GM18508 (cell line): Measurements from ENCODE around the gene MRPL55.

Experiments used
- ATAC-seq: cut with Tn5 transposase; IDR thresholded peaks from one replicate; pipeline ENCODE4 v1.9.1; 2021; ENCODE audit warnings: moderate number of reproducible peaks; ENCODE audit not compliant: insufficient read depth, unreplicated experiment

Gene MRPL55

DNA sequence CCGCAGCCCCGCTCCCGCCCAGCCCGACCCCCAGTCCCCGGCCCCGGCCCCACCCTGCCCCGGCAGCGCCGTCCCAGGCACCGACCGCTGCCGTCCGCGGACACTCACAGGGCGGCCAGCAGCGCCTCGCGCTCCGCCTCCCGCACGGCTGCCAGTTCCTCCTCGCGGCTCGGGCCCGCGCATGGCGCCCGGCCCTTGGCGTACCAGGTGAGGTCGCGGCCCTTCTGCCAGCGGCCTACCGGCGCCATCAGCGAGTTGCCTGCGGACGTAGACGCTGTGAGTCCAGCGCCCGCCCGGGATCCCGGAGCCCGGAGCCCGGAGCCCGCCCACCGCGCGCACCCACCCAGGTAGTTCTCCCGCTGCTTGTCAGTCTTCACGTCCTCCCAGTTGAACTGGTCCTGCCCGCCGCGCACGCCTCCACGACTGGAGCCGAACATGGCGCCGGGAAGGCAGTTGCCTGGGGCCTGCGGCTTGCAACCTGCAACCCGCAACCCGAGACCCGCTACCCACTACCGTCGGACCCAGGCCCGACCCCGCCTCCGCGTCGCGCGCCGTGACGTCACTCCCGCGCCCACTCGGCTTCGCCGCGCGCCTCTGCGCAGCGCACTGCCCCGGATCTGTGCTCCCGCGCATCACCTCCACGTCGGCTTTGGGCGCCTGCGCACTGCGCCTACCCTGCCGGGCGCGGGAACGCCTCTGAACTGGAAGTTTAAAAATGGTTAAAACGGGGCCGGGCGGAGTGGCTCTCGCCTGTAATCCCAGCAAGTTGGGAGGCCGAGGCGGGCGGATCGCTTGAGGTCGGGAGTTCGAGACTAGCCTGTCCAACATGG, 6.1 kb downstream of the MRPL55 start, which contains the start of gene C1orf35:
C1orf35 (minus strand) TSS at position 535 of the 830 bp plus-strand sequence; CDS start at position 437, 98 bp downstream.
- ATAC-seq = peak; percentile 40

- ATAC-seq = no peak
These were observed 6.9 kb downstream of the MRPL55 start for GRCh38 chr1:228101994-228102790.

DNA sequence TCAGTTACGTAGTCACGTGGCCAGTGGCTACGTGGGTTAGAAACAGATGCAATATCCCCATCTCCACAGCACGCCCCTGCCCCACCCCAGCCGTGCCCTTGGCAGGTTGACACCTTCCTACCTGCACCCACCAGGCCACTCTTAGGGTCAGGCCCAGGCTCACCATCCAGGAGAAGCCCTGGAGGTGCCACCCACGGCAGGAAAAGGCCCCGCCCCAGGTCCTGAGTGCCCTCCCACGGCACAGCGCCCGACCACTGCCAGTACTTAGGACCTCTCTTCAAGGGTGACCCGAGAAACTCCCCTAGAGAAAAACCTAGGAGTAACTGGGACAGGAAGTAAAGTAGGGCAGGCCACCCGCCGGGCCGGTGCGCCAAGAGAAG, 7.5 kb downstream of the MRPL55 start:
- no peak for ATAC-seq

- ATAC-seq = no peak
These were observed 8.1 kb downstream of the MRPL55 start for GRCh38 chr1:228100822-228101613.

DNA sequence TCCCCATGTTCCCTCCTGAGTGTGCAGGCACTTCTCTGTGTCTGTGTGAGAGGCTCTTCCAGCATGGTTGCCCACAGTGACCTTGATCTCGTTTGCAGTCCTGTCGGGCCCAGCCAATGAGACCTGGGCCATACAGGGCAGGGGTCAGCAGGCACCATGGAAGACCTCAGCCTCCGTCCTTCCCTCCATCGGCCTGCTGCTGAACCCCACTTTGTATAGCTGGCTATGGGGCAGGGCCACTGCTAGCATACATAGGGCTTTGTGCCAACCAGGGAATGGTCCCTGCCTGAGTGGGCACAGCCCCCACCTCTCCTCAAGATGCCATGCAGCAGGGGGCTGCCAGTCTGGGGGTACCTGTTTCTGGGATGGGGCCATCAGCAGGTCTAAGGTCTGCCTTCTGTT, 9.8 kb downstream of the MRPL55 start:
- no peak for ATAC-seq

GRCh38 chr1:228098323-228098931, 10.7 kb downstream of the MRPL55 start:
- no peak for ATAC-seq

DNA sequence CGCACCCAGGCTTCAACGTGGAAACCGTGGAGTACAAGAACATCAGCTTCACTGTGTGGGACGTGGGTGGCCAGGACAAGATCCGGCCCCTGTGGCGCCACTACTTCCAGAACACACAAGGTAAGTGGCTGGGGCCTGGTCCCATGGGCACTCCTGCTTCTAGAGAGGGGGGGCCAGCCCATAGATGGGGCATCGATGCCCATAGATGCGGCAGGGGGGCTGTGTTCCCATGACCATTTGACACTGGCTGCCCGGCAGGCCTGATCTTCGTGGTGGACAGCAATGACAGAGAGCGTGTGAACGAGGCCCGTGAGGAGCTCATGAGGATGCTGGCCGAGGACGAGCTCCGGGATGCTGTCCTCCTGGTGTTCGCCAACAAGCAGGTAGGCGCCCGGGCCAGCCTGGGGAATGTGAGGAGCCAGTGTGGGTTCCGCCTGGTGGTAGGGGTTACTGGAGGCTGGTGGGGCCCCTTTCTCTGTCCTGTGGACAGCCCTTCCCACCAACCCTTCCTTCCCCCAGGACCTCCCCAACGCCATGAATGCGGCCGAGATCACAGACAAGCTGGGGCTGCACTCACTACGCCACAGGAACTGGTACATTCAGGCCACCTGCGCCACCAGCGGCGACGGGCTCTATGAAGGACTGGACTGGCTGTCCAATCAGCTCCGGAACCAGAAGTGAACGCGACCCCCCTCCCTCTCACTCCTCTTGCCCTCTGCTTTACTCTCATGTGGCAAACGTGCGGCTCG, 11.6 kb downstream of the MRPL55 start:
- ATAC-seq = no peak

GRCh38 chr1:228096416-228097332, 12.4 kb downstream of the MRPL55 start:
- no peak for ATAC-seq

DNA sequence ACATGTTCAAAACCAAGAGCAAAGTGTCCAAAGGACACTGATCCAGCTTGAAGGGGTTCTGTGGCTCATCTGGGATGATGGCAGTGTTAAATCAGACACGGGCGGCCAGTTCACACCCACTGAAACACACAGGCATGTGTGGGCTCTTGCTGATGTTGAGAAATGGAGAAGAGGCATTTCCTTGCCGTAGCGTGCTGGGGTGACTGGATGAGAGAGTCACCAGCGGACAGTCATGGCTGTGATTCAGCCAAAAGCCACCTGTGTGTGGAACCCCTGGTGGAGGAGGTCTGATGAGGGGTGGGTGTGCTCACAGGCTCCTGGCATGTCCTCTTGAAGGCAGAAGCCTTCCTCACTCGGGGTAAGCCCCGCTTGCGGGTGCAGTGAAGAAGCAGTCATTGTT, 13.2 kb downstream of the MRPL55 start:
- ATAC-seq = no peak

DNA sequence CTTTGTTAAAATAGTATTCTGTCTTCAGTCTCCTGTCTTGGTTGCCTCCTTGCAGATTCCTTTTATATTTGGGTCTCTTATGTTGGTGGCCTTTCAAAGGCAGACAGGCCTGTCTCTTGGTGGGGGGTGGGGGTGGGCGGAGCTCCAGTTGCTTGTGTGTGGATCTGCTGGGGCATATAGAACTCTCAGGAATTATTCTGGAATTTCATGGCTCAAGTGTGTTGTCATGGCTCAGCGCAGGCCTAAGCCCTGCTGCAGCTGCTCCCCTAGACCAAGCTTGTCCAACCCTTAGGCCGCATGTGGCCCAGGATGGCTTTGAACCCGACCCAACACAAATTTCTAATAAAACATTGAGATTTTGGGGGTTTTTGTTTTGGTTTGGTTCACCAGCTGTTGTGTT, 13.9 kb downstream of the MRPL55 start:
- no peak for ATAC-seq

- ATAC-seq = no peak
These were observed 14.6 kb downstream of the MRPL55 start for GRCh38 chr1:228094432-228095016.

- ATAC-seq = no peak
These were observed 15.8 kb downstream of the MRPL55 start for GRCh38 chr1:228093050-228093906.

- no peak for ATAC-seq
These were observed 16.6 kb downstream of the MRPL55 start for GRCh38 chr1:228092342-228093049.

DNA sequence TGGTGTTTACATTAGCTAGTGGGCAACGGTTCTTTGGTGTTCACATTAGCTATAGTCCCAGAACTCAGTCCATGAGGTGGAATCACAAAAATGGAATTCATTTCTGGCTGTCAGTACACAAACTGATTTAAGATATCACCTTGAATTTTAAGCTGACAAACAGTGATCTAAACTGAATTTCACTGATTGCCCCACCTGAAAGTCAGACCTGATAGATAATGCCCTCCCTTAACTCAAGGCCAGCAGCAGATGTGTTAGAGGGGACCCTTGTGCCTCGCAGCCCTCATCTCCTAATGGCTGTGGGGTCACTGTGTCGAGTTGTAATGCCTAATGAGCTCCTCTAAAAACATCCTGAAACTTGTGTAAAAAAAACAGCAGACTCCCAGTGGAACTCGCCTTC, 18.0 kb downstream of the MRPL55 start:
- ATAC-seq = no peak

GRCh38 chr1:228090613-228091081, 18.5 kb downstream of the MRPL55 start:
- no peak for ATAC-seq

DNA sequence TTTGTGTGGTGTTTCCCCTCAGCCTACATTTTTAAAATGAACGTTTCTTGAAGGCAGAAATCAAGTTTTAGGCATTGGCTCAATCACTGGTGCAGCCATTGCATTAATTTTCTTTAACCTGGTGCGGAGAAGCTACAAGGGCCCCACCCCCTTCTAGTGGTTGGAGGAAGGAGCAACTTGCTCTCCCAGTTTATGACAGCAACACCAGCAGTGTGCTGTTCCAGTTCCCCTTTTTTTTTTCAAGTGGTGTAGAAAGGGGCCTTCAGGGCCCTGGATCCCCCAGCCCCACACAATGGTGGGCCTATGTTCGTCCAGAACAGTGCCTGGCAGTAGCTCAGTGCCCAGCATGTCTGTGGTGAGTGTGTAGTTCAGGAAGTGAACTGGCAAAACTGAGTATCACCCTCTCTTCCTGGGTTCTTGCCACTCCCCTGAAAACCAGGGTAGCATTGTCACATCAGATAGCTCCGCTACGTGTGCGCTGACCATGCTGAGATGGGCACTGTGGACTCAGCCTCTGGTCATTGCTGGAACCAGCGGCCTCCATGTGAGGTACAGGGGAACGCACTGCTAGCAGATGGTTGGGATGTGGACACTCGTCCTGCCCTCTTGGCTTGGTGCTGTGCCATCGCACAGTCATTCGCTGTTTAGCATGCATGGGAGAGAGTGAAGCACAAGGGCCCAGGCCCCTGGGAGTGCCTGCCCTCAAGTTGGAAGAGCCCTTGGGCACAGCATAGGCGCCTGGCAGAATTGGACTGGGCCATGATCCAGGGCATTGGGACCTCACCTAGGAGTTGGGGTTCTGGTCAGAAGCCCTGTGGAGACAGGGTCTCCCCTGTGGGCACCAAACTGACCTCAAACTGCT, 19.3 kb downstream of the MRPL55 start:
- ATAC-seq = no peak
